Fibroblast of peridontal ligament (primary cell): ENCODE results near the gene DNAJA2.

Experiments used
- DNase-seq: peaks from one replicate; pipeline ENCODE4 v3.0.0-alpha.2; 2010; ENCODE audit errors: extremely low read depth

DNAJA2 gene

DNA sequence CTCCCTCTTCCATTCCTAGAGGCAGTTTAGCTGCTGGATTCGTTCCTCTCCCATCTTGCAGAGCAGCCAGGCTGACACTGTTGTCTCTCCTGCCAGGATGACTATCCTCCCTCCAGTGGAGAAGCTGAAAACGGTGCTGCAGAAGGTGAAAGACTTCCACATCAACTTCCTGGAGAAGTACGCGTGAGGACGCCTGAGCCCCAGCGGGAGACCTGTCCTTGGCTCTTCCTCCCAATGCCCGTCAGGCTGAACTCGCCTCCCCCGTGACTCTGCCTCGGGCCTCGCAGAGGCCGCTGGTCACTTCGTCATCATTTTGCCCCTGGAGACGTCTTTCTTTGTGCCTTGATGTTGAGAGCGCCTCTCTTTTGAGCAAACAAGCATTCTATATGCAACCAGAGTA lies 44.7 kb downstream of the DNAJA2 start:
- DNase-seq = no peak

DNA sequence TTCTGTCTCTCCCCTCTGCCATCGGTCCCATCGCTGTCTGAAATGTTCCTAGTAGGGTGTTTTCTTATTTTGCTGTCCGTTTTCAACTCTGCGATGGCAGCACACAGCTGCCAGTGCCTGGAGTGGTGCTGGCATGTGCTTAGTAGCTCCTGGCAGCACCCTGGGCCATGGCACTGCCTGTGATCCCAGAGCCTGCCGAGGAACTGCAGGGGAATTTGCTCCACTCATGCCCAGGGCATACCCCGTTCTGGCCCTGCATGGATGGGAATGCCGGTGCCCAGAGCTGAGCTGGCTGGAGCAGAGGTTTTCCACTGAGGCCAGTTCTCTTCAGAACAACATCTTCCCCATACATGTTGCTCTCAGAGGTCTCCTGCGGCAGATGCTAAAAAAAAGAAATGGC lies 46.2 kb downstream of the DNAJA2 start:
- DNase-seq = no peak

DNA sequence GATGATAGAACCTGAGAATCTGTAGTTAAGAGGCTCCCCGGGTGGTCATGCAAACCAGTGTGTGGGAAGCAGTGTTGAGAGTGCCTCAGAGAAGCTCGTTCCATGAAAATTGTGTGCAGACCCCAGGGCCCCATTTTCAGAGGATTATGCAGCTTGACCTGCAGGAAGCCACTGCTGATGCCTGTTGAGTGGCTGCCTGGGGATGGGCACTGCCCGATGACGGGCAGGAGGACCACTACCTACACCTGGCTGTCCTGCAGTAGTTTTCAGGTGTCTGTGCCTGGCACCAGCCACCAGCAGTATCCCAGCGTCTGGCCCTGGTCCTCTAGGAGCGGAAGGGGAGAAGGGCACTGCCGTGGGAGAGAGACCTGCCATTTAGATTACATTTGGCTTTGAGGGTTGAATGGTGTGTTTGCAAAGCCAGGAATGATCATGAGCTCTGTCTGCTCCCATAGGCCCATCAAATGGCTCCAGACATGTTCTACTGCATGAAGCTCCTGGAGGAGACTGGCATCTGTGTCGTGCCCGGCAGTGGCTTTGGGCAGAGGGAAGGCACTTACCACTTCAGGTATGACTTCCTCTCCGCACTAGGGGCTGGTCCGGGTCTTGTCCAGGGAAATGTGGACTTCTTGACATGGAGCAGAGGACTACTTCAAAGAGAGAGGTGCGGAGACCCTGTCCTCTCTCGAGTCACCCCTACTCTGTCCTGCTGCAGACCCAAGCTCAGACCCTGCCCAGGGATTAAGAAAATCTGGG lies 46.8 kb downstream of the DNAJA2 start:
- no peak for DNase-seq

DNA sequence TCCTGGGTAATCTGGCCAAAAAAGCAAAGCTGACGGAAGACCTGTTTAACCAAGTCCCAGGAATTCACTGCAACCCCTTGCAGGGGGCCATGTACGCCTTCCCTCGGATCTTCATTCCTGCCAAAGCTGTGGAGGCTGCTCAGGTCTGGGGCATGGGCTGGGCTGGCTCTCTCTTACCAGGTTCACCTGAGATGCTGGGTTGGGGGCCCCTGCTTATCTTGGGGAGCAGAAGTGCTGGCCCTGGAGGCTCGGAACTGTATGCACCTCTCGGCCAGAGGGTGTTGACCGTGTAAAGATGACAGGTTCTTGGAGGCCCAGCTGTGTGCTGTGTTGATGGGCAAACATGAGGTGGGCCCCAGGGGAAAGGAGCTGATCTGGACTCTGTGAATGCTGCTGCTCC lies 49.1 kb downstream of the DNAJA2 start:
- no peak for DNase-seq

DNA sequence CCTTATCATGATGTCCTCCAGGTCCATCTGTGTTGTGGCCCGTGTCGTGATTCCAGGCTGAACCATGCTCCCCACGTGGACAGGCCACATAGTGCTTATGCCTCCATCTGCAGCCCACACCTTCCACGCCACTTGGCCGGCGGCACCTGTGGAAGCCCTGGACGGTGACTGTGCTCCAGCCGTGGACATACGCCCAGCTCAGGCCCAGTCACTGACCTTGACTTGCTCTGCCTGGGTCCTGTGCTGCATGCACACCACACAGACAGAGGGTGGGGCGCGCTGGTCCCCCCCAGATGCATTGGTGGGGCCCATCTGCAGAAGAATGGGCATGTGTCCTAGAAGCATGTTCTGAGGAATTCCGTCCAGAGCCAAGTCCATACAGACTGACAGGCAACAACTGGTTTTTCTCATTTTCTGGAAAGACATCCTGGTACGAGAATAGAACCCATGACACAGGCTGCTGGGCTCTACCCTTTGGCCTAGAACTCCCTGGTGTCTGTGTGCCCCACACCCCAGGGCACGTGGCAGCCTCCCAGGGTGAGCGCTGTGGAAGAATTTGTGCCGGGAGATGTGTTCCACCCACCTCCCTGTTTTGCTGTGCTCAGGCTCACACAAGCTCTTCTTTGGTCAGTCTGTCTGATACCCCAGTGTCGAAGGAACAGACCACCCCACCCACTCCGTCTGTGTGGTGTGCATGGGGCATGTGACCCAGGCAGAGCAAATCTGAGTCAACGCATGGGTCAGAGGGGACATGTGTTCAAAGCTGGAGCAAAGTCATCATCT lies 49.8 kb downstream of the DNAJA2 start:
- no peak for DNase-seq

DNA sequence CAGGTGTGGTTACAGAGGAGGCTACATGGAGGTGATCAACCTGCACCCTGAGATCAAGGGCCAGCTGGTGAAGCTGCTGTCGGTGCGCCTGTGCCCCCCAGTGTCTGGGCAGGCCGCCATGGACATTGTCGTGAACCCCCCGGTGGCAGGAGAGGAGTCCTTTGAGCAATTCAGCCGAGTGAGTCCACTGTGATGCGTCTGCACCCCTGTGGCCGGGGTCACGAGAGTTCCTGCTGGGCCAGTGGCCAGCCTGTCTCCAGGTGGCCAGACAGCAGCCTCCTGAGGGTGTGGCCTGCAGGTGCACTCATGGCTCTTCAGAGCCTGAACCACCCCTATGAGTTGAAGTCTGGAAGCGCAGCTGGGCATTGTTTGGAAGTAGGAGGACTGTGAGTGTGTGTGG lies 51.2 kb downstream of the DNAJA2 start:
- DNase-seq = no peak

DNA sequence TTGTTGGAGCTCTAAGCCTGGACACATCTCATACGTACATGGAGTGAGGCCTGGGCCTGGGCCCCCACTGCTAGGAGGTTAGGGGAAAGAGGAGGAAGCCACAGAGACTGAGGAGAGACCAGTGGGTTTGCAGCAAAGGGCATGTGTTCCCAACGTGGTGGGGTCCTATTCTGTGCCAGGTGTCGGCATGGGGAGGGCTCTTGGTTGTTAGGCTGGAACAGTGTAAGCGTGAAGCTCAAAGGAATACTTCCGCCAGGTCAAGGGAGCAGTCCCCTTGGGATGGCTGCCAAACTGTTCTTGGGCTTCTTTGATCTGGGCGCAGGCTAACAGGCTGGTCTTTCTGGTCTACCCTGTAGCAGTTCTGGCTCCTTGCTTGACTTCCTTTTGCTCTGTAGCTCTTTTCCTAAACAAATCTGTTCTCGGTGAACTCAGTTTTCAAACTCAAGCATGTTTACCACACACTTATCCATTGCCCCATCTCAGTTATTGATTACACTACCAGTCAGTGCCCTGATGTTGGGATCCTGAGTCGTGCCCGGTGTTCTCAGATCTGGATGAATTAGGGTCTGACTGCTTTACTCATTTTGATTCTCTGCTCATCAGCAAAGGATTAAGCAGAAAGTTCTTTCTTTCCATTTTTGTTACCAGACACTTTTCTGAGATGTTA lies 52.9 kb downstream of the DNAJA2 start:
- DNase-seq = no peak

DNA sequence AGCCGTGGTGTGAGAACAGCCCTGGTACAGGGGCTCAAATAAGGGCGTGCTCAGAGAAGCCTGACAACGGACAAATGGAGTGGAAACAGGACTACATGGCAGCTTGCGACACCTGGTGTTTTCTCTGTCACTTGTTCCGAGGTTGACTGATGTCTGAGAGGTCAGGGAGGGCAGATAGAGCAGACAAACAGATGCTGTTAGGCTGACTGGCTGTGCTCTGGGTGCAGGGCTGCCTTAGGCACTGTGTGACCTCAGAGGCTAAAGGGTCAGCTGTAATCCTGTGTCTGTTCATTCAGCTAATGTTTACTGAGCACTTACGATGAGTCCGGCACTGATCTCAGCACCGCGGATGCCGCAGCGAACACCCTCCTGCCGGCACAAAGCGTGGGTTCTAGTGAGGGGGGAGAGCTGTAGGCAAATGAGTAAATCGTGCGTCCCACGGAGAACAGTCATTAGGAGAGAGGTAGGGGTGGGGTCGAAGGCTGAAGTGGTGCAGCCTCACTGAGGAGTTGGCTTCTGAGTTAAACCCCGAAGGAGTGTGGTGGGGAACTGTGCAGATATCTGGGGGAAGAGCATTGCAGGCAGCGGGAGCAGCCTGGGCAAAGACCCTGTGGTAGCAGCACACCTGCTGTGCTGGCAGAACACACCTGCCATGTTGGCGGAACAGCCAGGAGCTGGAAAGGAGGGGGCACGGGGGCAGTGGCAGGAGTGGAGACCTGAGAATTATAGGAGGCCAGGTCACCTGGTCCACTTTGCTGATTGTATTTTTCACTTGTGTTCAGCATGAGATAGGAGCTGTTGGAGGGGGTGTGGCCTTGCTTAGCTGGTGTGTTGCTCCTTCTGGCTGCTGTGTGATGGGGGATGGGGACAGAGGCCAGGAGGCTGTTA lies 54.3 kb downstream of the DNAJA2 start:
- no peak for DNase-seq

DNA sequence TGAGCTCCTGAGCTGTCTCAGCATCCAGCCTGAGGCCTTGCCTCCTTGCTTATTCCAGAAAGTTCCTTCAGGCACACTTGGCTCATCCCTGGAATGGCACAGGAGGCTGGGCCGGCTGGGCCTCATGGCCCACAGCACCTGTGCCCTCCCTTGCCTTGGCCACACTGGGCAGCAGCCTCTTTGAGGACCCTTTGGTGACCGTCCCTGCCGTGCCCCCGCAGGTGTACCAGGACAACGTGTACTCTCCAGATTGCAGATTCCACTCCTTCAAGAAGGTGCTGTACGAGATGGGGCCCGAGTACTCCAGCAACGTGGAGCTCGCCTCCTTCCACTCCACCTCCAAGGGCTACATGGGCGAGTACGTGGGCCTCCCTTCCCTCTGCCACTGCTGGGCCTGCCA lies 55.1 kb downstream of the DNAJA2 start:
- no peak for DNase-seq

DNA sequence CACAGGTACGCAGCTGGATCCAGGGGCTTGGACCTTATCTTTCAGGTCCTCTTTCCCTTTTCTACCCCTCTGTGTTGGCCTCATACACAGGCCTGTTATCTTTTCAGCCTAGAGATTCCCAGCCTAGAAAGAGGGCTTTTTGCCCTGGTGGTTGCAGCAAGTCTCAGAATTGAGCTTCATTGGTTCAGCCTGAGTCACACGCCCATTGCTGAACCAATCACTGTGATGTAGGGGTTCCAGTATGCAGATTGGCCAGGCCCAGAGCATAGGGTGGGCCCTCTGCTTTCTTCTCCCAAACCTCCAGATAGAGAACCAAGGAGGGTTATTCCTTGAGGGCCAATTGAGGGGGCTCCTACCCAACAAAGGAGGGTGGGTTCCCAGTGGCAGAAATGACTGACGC lies 56.5 kb downstream of the DNAJA2 start:
- DNase-seq = no peak

DNA sequence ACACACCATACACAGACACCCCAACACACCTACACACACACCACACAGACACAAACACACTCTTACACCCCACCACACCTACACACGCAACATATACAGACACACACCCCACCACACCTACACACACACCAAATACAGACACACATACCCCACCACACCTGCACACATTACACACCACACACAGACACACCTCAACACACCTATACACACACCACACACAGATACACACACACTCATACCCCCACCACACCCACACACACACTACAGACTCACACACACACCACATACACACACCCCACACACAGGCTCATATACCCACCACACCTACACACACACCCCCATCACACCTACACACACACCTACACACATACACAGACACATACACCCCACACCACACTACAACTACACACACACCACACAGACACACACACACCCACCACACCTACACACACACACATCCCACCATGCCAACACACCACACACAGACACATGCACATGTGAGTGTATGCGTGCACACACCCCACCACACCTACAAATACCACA lies 57.9 kb downstream of the DNAJA2 start:
- no peak for DNase-seq

DNA sequence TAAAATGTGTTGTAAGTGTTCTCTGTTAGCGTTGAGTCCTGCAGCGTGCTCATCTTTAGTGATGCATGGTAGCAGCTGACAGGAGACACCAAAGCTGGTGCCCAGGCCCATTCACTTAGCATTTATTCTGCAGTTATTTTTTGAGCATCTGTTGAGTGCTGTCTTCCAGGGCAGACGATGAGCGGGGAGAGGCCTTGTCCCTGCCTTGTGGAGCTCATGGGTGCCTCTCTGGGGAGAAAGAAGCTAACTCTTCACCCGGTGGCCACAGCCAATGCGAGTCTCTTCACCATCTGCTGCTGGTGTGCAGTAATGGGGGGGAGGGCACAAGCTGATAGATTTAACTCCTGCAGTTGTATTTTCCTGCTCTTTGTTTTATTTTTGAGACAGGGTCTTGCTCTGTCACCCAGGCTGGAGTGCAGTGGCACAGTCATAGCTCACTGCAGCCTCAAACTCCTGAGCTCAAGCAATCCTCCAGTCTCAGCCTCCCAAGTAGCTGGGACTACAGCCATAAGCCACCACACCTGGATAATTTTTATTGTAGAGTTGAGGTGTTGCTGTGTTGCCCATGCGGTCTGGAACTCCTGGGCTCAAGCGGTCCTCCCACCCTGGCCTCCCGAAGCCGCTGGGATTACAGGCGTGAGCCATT lies 58.8 kb downstream of the DNAJA2 start:
- no peak for DNase-seq

DNA sequence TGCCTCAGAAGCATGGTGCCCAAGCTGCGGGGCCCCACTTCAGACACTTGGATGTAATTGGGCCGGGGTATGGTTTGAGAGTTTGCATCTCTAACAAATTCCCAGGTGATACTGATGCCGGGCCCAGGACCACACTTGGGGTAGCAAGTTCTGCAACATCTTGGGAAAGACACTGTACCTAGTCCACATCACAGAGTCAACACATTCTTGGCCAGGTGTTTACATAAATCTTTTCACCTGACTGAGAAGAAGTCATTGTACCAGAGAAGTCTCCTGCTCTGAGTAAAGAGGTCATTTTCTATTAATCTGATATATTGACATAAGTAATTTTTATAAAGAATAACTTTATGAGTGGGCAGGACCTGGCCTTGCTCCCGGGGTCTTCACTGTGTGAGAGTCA lies 61.8 kb downstream of the DNAJA2 start:
- no peak for DNase-seq

DNA sequence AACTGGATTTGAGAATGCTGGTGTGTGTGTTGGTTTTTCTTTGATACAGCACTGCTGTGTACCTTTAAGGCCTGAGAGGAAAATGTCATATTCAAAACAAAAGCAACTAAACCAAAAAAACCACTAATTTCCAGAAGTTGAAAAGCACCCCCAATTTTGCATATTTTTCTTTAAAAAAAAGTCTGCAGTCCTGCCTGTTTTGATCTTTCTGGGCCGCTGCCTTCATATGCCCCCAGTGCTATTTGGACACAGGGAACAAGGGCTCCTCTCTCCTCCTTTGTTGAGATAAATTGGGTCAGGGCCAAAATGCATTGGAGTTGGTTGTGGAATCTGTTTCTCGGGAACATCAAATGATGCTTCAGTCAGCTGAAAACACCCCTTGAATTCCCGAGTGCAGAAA lies 62.4 kb downstream of the DNAJA2 start:
- DNase-seq = no peak

DNA sequence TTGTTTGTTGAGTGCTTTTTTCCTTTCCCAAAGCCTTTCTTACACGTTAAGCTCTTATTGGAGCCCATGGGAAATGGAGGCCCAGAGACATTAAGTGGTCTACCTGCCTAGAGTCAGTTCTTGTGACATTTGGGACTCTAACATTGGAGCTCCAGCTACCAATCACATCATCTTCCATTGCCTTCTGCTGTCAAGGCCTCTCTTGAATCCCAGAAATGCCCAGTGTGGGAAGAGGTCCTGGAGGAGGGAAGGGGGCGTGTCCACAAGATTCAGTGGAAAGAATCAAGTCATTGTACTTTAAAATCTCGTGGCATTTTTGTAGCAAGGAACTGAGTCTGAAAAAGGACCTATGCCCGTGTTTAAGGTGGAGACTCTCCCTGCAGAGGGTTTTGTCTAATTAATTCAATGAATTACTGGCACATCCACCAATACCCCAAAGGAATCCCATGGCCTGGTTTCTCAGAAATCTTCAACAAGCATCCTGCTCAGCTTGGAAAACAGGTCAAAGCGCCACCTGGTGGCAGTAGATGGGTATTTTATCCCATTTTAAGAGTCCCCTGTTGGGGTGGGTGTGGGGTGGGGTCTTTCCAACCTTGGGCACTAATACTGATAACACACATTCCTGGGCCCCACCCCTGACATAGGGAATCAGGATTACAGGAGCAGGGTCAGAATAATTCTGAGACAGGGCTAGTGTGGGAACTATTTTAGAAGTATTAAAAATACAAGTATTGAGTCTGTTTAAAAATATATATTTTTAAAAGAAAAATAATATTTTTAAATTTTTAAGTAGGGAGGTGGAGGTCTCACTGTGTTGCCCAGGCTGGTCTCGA lies 64.7 kb downstream of the DNAJA2 start:
- peak; percentile 74 for DNase-seq

DNA sequence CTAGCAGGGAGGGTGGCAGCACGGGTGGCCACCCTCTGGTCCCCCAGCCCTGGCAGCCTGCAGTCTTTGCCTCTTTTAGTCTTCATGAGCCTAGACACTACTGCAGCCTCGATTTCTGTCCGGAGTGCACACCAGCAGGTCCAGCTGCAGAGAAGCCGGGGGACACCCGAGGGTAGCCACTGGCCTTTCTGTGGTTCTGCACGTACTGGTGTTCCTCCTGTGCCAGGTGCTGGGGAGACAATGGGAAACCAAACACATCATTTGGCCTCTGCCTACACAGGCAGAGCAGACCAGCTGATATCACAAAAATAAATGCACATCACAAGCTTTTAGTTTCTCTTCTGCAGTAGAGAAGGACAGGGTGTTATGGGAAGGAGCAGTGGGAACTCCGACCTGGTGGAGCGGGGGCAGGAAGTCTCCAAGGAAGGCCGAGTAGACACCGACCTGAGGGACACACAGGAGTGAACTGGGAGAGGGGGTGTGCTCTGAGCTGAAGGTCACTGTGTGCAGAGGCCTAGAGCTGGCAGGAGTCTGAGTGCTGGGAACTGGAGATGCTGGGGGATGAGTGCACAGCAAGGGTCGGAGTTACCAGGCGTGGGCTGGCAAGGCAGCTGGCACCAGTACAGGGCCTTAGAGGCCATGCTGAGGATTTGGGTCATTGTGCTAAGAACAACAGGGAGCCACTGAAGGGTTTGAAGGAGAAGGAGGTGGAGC lies 66.3 kb downstream of the DNAJA2 start:
- no peak for DNase-seq

DNA sequence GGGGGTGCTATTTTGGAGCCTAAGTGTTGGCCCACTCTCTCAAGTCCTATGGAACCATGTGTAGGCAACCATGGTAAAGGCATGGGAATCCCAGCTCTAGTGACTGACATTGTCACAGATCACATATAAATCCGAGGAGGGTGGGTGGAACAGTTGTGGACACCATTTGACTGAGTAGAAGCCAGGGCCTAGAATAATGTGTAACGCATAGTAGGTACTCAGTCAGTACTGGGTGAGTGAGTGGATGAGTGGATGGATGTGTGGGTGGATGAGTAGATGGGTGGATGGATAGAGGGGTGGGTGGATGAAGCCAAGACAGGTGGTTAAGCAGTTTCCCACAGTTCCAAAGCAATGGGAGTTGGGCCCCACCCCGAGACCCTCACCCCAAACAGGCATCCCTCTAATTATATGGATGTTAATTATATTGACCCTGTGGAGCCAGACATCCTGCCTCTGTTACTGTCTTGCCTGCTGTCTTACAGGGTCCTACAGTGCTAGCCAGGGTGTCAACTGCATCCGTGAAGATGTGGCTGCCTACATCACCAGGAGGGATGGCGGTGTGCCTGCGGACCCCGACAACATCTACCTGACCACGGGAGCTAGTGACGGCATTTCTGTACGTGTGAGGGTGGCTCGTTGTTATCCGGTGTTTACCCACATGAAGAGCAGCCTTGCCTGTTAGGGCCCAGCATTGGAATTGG lies 67.0 kb downstream of the DNAJA2 start:
- no peak for DNase-seq
